PFSK-1 (cell line): ENCODE results near the gene C16orf54.

Experiments used
- FOXP2 ChIP-seq: optimal IDR thresholded peaks from 2 replicates; pipeline ENCODE3; 2011; ENCODE audit warnings: borderline replicate concordance, control low read depth, inconsistent platforms; ENCODE audit not compliant: insufficient read depth; ENCODE audit errors: extremely low read length, extremely low read depth
- POLR2AphosphoS5 ChIP-seq: IDR thresholded peaks from 2 replicates; pipeline ENCODE4 v1.6.1; 2012; ENCODE audit warnings: low read depth, mild to moderate bottlenecking, control low read depth, low read length, moderate library complexity
- SIN3A ChIP-seq: IDR thresholded peaks from 2 replicates; pipeline ENCODE4 v1.6.1; 2012; ENCODE audit warnings: mild to moderate bottlenecking, low read length, moderate library complexity, borderline replicate concordance; ENCODE audit not compliant: insufficient read depth
- TAF1 ChIP-seq: IDR thresholded peaks from 2 replicates; pipeline ENCODE4 v1.6.1; 2012; ENCODE audit warnings: low read length, control low read depth, borderline replicate concordance; ENCODE audit not compliant: insufficient read depth
- TF ChIP-seq, protein P1 (sequence below), 2 experiments: IDR thresholded peaks; 2 replicates each; pipeline versions ENCODE4 v1.6.1 to v1.8.0; 2011 to 2012; ENCODE audit warnings: low read depth in 2 of 2, low read length in 2 of 2, control low read depth in 1 of 2, inconsistent platforms in 1 of 2, mild to moderate bottlenecking in 1 of 2, moderate library complexity in 1 of 2; ENCODE audit not compliant: insufficient read depth in 1 of 2

C16orf54 gene

DNA sequence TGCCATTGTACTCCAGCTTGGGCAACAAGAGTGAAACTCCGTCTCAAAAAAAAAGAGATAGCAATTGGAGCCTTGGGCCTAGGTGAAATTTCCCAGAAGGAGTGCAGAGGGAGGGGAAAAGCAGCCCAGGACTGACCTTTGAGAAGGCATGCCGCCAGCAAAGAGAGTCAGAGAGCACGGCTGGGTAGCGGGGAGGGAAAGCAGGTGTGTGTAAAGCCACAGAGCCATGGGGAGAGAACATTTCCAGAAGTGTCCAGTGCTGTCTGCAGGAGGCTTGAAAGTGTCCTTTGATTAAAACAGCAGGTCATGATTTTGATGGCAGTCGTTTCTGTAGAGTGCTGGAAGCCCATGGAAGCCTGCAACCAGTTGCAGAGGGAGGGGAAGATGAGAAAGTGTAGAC, 8.1 kb downstream of the C16orf54 start:
- TF ChIP-seq TAF1 (no peak), POLR2AphosphoS5 (no peak), SIN3A (no peak), FOXP2 (no peak)
- TF ChIP-seq, protein P1, sequence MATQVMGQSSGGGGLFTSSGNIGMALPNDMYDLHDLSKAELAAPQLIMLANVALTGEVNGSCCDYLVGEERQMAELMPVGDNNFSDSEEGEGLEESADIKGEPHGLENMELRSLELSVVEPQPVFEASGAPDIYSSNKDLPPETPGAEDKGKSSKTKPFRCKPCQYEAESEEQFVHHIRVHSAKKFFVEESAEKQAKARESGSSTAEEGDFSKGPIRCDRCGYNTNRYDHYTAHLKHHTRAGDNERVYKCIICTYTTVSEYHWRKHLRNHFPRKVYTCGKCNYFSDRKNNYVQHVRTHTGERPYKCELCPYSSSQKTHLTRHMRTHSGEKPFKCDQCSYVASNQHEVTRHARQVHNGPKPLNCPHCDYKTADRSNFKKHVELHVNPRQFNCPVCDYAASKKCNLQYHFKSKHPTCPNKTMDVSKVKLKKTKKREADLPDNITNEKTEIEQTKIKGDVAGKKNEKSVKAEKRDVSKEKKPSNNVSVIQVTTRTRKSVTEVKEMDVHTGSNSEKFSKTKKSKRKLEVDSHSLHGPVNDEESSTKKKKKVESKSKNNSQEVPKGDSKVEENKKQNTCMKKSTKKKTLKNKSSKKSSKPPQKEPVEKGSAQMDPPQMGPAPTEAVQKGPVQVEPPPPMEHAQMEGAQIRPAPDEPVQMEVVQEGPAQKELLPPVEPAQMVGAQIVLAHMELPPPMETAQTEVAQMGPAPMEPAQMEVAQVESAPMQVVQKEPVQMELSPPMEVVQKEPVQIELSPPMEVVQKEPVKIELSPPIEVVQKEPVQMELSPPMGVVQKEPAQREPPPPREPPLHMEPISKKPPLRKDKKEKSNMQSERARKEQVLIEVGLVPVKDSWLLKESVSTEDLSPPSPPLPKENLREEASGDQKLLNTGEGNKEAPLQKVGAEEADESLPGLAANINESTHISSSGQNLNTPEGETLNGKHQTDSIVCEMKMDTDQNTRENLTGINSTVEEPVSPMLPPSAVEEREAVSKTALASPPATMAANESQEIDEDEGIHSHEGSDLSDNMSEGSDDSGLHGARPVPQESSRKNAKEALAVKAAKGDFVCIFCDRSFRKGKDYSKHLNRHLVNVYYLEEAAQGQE (IDR thresholded peaks at IDR 0.05; ENCODE audit: insufficient read depth in 1 of 2, low read depth in 2 of 2, low read length in 2 of 2): no peak

DNA sequence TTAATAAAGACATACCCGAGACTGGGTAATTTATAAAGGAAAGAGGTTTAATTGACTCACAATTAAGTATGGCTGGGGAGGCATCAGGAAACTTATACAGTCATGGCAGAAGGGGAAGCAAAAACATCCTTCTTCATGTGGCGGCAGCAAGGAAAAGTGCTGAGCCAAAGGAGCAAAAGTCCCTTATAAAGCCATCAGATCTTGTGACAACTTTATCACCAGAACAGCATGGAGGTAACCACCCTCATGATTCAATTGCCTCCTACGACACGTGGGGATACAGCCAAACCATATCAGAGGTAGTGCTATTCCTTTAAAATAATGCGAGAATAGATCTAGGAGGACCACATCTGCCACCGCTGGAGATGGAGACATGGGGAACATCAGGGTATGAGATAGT, 9.0 kb downstream of the C16orf54 start:
- TF ChIP-seq TAF1 (no peak), POLR2AphosphoS5 (no peak), FOXP2 (no peak), SIN3A (no peak)
- TF ChIP-seq, protein P1 (IDR thresholded peaks at IDR 0.05; ENCODE audit: insufficient read depth in 1 of 2, low read depth in 2 of 2, low read length in 2 of 2): no peak

DNA sequence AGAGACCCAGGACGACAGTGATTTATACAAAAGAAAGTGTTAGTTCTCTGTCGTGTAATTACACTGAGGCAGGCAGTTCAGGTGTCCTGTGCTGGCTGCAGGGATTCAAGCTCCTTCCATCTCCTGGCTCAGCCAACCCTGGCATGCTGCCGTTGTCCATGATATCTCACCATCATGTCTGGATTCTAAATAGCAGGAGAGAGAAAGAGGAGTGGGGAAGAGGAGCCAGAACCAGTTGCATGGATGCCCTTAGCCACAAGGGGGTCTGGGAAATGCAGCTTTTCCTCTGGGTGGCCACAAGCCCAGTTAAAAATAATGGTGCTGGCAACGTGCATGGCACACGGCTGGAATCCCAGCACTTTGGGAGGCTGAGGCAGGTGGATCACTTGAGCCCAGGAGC, 9.7 kb downstream of the C16orf54 start:
- no peak for TF ChIP-seq TAF1
- TF ChIP-seq, protein P1 (IDR thresholded peaks at IDR 0.05; ENCODE audit: insufficient read depth in 1 of 2, low read depth in 2 of 2, low read length in 2 of 2): no peak

DNA sequence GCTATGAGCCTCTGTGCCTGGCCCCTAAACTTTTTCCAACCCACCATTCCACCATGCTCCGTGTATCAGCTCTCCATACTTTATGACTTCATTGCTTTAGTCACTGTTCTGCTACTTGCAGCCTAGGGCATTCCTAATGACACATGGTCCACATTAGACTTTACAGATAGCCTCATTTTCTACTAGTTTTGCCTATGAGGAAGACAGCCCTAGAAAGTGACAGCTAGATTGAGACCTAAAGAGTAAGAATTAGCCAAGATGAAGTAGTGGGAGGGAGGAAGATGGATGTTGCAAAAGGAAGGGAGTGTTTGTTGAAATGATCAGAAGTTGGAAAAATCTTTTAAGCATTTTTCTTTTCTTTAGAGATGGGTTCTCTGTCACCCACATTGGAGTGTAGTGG, 11.0 kb downstream of the C16orf54 start:
- TF ChIP-seq SIN3A: no peak
- no peak for TF ChIP-seq TAF1
- TF ChIP-seq, protein P1 (IDR thresholded peaks at IDR 0.05; ENCODE audit: insufficient read depth in 1 of 2, low read depth in 2 of 2, low read length in 2 of 2): no peak
- TF ChIP-seq POLR2AphosphoS5: no peak
- no peak for TF ChIP-seq FOXP2

DNA sequence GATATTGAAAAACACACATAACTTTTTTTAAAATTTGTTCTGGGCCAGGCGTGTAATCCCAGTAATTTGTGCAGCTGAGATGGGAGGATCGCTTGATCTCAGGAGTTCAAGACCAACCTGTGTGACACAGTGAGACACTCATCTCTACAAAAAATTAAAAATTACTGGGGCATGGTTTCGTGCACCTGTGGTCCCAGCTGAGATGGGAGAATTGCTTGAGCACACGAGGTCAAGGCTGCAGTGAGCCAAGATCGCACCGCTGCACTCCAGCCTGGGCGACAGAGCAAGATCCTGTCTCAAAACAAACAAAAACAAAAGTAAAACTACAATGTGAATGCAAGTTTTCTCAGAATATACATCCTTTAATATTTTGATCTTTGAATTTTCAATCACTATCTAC, 15.1 kb downstream of the C16orf54 start:
- TF ChIP-seq SIN3A (no peak), POLR2AphosphoS5 (no peak), FOXP2 (no peak), TAF1 (no peak)
- TF ChIP-seq, protein P1 (IDR thresholded peaks at IDR 0.05; ENCODE audit: insufficient read depth in 1 of 2, low read depth in 2 of 2, low read length in 2 of 2): no peak
